OCI-LY3 (cell line): ENCODE results near the gene EYA2.

Experiments used
- CTCF ChIP-seq: fragments of 200-600, 300-600 bp; sonication (generic); IDR thresholded peaks from 2 replicates; pipeline ENCODE4 v1.5.1; 2014; ENCODE audit warnings: antibody characterized with exemption, low read length, low read depth
- EZH2phosphoT487 ChIP-seq: fragments of 200-600 bp; shearing (Covaris generic); IDR thresholded peaks from 2 replicates; pipeline ENCODE4 v1.6.1; 2018; ENCODE audit warnings: antibody characterized with exemption, mixed run types, low read depth

- TF ChIP-seq CTCF (no peak), EZH2phosphoT487 (no peak)
Measured at GRCh38 chr20:47210470-47210869, 315.8 kb downstream of the EYA2 start.
